ENCODE measurements around the gene SIRPA. TPM values are rescaled to one million over a fixed set of nuclear protein-coding genes. Genes with fewer than 3 reads are reported as not detected.

The SIRPA gene
- total and polyA plus RNA-seq, 2 of the 8 experiments (the other 6 are each of a cell fraction or from before 2014, with no cell fraction given), result 3.9 to 4.3 TPM

- peak overlapping the region; percentile 22; the same call in 1 of the 2 replicates for H2BK12ac ChIP-seq (ENCODE audit: low read depth, low read length)
- no peaks in the 10 kb centered on the region; the same call in 1 of the 2 replicates for H3K23me2 ChIP-seq (ENCODE audit: low read depth, low read length)
- H3K14ac ChIP-seq (ENCODE audit: insufficient read length), result no peak overlapping the region
- no peak overlapping the region for H3K4me3 ChIP-seq (ENCODE audit: extremely low read depth in 1 of 4, insufficient read depth in 2 of 4, low read depth in 3 of 4, low read length in 4 of 4)
- no peak overlapping the region for H4K8ac ChIP-seq (ENCODE audit: extremely low read depth, insufficient read depth, low read length)
- H2AK5ac ChIP-seq (ENCODE audit: low read depth, low read length), result no peak overlapping the region; the same call in 1 of the 2 replicates
- H4K91ac ChIP-seq (replicated peaks; ENCODE audit: insufficient read length, low read length), result no peak overlapping the region
- no peak overlapping the region for H2BK15ac ChIP-seq (ENCODE audit: low read length)
- no peak overlapping the region for H3K4ac ChIP-seq (replicated peaks; ENCODE audit: insufficient read length, low read depth, low read length)
- FAIRE-seq, result no peak
- H4K20me1 ChIP-seq (replicated peaks in 1 of 2; ENCODE audit: control insufficient read depth in 1 of 2, insufficient read depth in 2 of 2, low read length in 2 of 2), result peaks cover 0 to 6% of the 10 kb centered on the region in 2 experiments
- CTCF ChIA-PET (ENCODE audit: partially characterized antibody), result interaction anchor here (0.5 kb wide), 1 partner anchor 187 kb away, joined by 3 read pairs; no protein-coding TSS in a partner anchor
- POLR2A ChIA-PET (ENCODE audit: partially characterized antibody), result no interaction called here
- no peak overlapping the region for H3K4me2 ChIP-seq (ENCODE audit: insufficient read depth in 1 of 2, low read depth in 2 of 2, low read length in 2 of 2)
- H3K27me3 ChIP-seq (replicated peaks in 1 of 4; ENCODE audit: control insufficient read depth in 3 of 4, extremely low read depth in 1 of 4, insufficient read depth in 3 of 4, low read length in 3 of 4), result no peaks in the 10 kb centered on the region
- H3K79me2 ChIP-seq (ENCODE audit: control insufficient read depth in 1 of 2, insufficient read depth in 2 of 2, low read length in 2 of 2), result no peaks in the 10 kb centered on the region
- H4K5ac ChIP-seq (ENCODE audit: insufficient read length, low read depth, low read length), result no peak overlapping the region
- 0 out of 2 replicates have a peak overlapping the region, but pooled peaks have one; percentile 52 for H2BK5ac ChIP-seq (ENCODE audit: low read depth, low read length)
- H2BK20ac ChIP-seq (ENCODE audit: low read length), result no peak overlapping the region
- H3K4me1 ChIP-seq (replicated peaks in 1 of 4; ENCODE audit: control insufficient read depth in 3 of 4, insufficient read depth in 4 of 4, low read length in 3 of 4), result peaks cover 0 to 6% (median 1%) of the 10 kb centered on the region in 4 experiments; a peak in 2 of 7 replicates
- no peak overlapping the region for H3K27ac ChIP-seq (ENCODE audit: low read depth, low read length)
- no peaks in the 10 kb centered on the region for H3K79me1 ChIP-seq (ENCODE audit: low read depth, low read length)
- no peak overlapping the region for H2AFZ ChIP-seq (ENCODE audit: low read length)
- H3K9ac ChIP-seq (replicated peaks in 1 of 4; ENCODE audit: extremely low read depth in 1 of 4, low read depth in 3 of 4, low read length in 3 of 4), result no peak overlapping the region
- DNase-seq (ENCODE audit: low read depth in 1 of 2, low spot score in 2 of 2), result no peak
- no peaks in the 10 kb centered on the region for H3K36me3 ChIP-seq (ENCODE audit: control insufficient read depth in 2 of 4, insufficient read depth in 4 of 4, low read length in 3 of 4)
- H3K9me3 ChIP-seq (ENCODE audit: insufficient read depth in 2 of 2, low read depth in 1 of 2, low read length in 1 of 2), result no peaks in the 10 kb centered on the region
- H2BK120ac ChIP-seq (replicated peaks; ENCODE audit: low read depth, low read length), result no peak overlapping the region
- H3K23ac ChIP-seq (ENCODE audit: insufficient read length), result no peak overlapping the region
- WGBS, 2 experiments (ENCODE audit: extremely low coverage in 1 of 2, insufficient coverage in 1 of 2, insufficient read length in 1 of 2, insufficient replicate concordance in 2 of 2, low coverage in 1 of 2, low lambda C conversion rate in 2 of 2, missing lambda C conversion rate in 1 of 2), result 85% methylated on average over 9 of the region's 9 CpGs; no CpG with 5 or more reads in 1 of the 2 experiments
- H3K56ac ChIP-seq (replicated peaks; ENCODE audit: insufficient read length, low read depth, low read length), result no peak overlapping the region
- no peak overlapping the region for H3K18ac ChIP-seq (ENCODE audit: extremely low read depth, low read length)
Measured at GRCh38 chr20:1908191-1908590, 13.0 kb downstream of the SIRPA start.
